Prostate gland (tissue), 2 donors: Measurements from ENCODE around the gene CDH13.

Experiments used
- POLR2A ChIP-seq: fragments of 450-650 bp; IDR thresholded peaks from one replicate; pipeline ENCODE4 v1.6.1; 2016; ENCODE audit warnings: antibody characterized with exemption, mild to moderate bottlenecking
- POLR2AphosphoS5 ChIP-seq: sonication (generic); formaldehyde crosslinking; IDR thresholded peaks from one replicate; pipeline ENCODE4 v1.6.1; 2017; ENCODE audit warnings: antibody characterized with exemption
- TF ChIP-seq, protein P1 (sequence below), 4 experiments: fragments of 200-600 bp in 2 of 4; fragments of 450-650 bp in 2 of 4; sonication (generic) in 2 of 4; IDR thresholded peaks; 1 replicate in 3 of 4; 2 replicates in 1 of 4; pipeline ENCODE4 v1.5.1; 2016 to 2019; ENCODE audit warnings: antibody characterized with exemption in 4 of 4, mild to moderate bottlenecking in 2 of 4, moderate library complexity in 2 of 4

DNA sequence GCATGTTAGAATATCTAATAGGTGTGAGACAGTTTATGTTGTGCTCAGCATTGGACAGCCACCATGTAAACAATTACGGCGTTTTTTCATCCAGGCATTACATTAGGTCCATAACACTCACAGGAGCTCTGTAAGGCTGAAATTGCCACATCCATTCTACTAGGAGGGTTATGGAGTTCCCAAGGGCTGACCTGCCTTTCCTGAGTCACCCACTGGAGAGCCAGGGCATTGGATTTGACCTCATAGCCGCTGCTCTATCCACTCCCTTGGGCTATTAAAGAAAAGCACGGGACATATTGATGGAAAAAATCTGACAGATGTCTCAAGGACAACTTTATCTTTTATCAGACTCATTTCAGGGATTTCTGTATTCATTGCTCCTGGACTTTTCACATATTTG, 874.7 kb downstream of the CDH13 start:
- TF ChIP-seq, protein P1, sequence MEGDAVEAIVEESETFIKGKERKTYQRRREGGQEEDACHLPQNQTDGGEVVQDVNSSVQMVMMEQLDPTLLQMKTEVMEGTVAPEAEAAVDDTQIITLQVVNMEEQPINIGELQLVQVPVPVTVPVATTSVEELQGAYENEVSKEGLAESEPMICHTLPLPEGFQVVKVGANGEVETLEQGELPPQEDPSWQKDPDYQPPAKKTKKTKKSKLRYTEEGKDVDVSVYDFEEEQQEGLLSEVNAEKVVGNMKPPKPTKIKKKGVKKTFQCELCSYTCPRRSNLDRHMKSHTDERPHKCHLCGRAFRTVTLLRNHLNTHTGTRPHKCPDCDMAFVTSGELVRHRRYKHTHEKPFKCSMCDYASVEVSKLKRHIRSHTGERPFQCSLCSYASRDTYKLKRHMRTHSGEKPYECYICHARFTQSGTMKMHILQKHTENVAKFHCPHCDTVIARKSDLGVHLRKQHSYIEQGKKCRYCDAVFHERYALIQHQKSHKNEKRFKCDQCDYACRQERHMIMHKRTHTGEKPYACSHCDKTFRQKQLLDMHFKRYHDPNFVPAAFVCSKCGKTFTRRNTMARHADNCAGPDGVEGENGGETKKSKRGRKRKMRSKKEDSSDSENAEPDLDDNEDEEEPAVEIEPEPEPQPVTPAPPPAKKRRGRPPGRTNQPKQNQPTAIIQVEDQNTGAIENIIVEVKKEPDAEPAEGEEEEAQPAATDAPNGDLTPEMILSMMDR (IDR thresholded peaks at IDR 0.05) = no peak
- TF ChIP-seq POLR2AphosphoS5 = no peak
- no peak for TF ChIP-seq POLR2A
